HG03159 (cell line): ENCODE measurements around the gene ECSIT.

Experiments
- ATAC-seq: cut with Tn5 transposase; IDR thresholded peaks from one replicate; pipeline ENCODE4 v1.9.1; 2021; ENCODE audit warnings: mild to moderate bottlenecking, moderate library complexity; ENCODE audit not compliant: unreplicated experiment

The ECSIT gene

DNA sequence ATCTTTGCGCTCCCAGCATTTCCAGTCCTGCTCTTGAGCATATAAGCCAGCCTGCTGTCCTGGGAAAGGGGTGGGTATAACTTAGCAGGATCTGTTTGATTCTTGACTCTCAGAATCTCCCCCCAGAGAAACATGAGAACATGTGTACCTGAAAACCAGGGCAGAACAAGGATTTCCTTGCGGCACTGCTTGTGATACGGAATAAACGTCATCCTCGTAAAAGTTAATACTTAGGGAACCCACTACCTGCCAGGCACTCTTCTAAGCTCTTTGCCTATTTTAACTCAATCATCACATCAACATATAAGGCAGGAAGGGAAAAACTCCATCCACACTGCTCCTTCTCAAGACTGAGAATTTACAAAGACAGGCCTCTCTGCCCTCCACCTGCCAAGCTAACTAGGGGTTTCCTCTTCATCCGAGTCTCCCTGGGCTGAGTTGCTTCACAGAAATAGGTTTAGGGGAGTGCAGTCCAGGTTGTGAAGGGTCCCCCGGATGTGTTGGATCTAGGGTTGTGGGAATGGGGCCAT is 24.4 kb downstream of the ECSIT start:
- ATAC-seq, result no peak

DNA sequence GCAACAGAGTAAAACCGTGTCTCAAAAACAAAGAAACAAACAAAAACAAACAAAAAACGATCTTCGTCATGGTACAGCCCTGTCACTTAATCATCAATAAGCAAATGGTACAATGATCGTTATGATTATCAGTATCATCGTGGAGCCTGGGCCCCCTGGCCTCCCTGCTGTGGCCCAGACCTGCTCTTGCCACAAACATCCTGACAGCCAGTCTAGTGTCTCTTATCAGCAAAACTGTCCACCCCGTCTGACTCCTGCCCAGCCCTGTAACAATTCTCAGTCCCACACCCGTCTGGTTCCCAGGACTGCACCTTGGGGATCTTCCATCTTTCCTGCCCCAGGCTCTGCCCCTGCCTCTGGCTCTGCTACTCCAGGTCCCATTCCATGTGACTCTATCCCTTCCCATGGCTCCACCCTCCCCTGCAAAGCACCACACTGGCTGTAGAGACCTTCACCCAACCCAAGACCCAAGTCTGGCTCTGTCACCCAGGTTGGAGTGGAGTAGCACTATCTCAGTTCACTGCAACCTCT is 29.0 kb downstream of the ECSIT start:
- ATAC-seq, result no peak

DNA sequence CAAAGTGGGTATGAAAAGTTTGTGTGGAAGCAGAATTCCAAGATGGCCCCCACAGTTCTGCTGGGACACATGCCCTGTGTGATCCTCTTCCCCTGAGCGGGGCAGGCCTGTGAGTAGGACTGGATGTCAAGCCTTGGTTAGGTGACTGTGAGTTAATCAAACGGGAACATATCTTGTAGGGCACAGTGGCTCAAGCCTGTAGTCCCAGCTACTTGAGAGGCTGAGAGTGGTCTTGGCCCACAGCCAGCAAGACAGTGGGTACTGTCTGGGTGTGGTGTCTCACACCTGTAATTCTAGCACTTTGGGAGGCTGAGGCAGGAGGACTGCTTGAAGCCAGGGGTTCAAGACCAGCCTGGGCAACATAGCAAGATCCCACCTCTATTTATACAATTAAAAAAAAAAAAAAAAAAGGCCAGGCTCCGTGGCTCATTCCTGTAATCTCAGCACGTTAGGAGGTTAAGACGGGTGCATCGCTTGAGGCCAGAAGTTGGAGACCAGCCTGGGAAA is 29.7 kb downstream of the ECSIT start:
- no peak for ATAC-seq

DNA sequence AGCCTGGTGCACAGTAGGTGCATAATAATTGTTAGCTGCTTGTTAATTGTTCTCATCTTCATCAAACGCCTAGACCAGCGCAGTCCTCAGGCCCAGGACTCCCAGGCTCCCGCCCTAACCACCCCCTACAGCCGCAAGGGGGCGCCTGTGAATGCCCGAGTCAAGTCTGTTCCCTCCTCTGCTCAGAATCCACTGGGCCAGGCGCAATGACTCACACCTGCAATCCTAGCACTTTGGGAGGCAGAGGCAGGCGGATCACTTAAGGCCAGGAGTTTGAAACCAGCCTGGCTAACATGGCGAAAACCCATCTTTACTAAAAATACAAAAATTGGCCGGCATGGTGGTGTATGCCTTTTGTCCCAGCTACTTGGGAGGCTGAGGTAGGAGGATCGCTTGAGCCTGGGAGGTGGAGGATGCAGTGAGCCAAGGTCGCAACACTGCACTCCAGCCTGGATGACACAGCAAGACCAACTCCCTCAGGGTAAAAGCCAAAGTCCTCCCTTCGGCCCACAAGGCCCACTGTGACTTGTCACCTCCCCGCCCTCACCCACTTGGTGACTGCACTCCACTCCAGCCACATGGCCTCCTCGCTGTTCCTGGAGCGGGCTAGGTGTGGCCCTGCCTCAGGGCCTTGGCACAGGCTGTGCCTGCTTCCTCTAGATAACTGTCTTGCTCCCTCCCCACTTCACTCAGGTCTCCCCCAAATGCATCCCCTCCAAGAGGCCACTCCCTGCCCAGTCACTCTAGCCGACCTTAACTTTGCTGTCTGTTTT is 32.4 kb downstream of the ECSIT start:
- no peak for ATAC-seq

- no peak for ATAC-seq
Observed at GRCh38 chr19:11495885-11496284, 33.0 kb downstream of the ECSIT start.

DNA sequence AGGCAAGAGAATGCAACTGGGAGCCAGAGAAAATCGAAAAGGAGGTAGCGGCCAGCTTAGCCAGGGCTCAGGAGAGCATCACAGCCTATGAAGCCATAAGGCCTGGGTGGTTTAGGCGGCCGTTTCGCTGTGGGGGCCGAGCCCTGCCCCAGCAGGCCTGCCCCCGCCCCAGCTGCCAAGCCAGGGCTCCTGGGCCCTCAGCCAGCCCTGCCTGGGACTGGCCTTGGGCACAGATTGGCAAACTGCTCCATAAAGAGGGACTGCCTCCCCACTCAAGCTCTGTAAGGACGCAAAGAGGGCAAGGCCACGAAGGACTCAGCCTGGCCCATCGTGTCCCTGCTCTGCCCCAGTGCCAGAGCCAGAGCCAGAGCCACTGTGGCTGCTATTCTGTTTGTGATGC is 33.5 kb downstream of the ECSIT start:
- no peak for ATAC-seq

DNA sequence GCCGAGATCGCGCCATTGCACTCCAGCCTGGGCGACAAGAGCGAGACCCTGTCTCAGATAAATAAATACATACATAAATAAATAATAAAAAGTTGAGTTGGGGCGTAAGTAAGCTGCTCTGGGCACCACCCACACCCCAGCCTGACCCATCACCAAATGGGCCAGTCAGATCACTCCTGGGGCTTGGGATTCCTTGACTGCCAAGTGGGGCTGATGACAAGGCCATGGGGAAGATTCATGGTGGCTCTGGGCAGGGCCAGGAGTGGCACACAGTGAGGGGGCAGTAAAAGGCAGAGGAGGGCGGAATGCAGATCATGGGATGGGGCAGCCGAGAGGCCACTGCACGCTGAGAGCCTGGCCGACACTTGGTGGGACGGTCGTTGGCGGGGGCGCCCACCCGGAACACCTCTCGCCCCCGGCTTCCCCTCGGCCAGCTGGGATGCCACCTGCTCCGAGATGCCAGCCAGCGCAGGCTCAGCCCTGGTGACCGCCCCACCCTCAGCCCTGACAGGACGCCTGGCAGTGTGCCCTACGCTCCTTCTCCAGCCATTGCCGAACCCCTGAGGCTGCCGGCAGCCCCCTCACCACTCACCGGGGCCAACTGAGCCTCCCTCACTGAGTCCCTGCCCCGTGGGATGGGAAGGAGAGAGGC is 34.2 kb downstream of the ECSIT start:
- no peak for ATAC-seq

- ATAC-seq, result no peak
Observed at GRCh38 chr19:11489378-11489777, 39.6 kb downstream of the ECSIT start.

GRCh38 chr19:11486661-11487503 is 42.1 kb downstream of the ECSIT start:
- no peak for ATAC-seq

GRCh38 chr19:11485245-11485837 is 43.6 kb downstream of the ECSIT start:
- ATAC-seq, result no peak

GRCh38 chr19:11483366-11484111 is 45.4 kb downstream of the ECSIT start:
- ATAC-seq, result no peak

DNA sequence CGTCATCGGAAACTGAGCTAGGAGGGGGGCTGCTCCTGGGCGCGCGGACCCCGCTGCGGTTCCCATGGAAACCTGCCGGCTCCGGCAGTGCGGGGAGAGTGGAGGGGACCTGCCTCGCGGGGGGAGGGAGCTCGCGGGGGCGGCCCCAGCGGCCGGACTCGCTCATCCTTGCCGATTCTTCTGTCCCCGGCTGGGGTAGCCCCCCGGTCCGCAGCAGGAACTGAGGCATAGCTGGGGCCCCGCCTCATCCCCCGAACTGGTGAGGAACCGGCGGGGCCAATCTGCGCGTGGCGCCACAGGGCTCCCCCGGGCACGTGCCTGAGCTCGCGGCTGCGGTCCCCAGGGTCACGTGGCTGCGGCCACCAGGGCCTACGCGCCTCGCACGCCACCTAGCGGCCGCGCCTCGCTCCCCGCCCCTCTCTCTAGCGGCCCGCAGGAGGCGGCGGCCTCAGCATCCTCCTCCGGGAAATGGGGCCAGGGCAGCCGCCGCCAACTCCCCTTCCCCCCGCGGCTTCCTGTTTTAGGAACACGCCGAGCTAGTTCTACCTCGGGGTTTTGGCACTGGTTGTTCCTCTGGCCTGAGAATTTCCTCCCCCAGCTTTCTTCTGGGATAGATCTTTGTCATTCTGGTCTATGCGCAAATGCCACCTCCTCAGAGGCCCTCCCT is 46.4 kb downstream of the ECSIT start:
- peak; percentile 64 for ATAC-seq

DNA sequence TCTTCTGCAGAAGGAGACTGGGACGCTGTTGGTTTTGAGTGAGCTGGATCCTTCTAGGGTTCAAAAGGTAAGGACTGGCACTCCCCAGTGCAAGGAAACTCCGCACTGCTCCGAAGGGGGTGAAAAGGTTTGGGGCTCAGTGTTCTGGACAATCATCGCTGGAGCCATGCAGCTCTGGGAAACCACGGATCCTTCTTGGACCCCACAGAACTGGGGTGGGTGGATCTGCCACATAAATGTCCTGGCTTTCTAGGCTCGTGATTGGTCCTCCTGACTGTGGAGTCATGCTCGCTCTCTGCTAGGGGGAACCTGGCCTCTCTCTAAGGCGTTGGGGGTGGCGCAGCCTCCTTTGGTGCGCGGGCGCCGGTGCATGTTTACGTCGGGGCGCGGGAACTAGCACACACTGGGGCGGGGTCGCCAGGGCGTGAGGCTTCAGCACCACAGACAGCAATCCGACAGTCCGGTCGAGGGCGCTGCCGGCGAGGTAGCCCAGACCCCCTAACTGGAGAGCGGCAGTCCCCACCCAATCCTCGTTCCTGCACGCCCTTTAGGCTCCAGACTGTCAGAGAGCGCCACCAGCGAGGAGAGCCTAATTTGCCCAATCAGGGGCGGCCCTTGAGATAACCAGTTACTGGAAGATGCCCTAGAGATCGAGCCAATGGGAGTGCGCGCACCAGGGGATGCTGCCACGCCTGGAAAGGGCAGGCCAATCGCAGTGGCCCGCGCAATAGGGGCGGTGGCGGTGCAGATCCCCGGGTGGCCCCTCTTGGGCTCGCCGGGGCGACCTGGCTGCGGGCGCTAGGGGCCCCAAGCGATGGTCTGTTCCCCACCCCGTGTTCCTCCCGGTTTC is 47.2 kb downstream of the ECSIT start:
- peak; percentile 34 for ATAC-seq

DNA sequence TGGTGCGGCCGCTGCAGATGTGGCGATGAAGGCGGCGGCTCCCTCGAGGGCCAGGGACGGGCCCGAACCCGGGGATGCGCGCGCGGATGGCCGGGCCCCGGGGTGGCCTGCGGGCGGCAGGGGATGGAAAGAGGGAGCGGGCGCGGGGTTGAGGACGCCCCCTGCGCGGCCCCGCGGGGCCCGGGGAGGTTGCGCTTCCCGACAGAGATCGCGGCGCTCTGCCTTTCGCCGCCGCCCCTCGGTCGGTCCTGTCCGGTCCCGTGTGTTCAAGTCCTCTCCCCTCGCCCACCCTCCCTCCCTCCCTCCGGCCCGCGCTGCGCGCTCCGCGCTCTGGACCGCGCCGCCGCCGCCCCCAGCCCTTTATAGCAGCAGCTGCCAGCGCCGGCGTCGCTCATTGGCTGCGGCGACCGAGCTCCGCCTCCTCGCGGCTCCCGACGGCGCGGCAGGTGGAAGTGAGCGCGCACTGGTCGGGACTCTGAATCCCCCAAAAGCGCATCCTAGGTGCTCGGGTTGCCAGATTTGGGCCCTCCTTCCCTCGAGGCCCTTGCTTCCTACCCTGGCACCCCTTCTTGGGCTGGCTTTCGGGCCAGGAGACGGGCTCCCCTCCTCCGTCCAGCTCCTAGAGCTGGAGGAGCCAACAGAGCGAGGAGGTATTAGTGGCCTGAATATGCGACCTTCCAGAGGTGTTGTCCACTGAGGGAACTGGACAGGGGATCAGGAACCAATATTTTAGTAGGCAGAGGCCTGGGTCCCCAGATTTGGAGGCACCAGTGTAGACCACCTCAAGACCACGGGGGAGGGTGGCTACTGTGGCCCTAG is 48.0 kb downstream of the ECSIT start, which contains the start of gene ELAVL3:
Gene ELAVL3 (minus strand): TSS at position 332 of the 819 bp plus-strand sequence. CDS start 438 bp downstream, outside the sequence.
- ATAC-seq, result no peak

- no peak for ATAC-seq
Observed at GRCh38 chr19:11479898-11480714, 48.8 kb downstream of the ECSIT start.

DNA sequence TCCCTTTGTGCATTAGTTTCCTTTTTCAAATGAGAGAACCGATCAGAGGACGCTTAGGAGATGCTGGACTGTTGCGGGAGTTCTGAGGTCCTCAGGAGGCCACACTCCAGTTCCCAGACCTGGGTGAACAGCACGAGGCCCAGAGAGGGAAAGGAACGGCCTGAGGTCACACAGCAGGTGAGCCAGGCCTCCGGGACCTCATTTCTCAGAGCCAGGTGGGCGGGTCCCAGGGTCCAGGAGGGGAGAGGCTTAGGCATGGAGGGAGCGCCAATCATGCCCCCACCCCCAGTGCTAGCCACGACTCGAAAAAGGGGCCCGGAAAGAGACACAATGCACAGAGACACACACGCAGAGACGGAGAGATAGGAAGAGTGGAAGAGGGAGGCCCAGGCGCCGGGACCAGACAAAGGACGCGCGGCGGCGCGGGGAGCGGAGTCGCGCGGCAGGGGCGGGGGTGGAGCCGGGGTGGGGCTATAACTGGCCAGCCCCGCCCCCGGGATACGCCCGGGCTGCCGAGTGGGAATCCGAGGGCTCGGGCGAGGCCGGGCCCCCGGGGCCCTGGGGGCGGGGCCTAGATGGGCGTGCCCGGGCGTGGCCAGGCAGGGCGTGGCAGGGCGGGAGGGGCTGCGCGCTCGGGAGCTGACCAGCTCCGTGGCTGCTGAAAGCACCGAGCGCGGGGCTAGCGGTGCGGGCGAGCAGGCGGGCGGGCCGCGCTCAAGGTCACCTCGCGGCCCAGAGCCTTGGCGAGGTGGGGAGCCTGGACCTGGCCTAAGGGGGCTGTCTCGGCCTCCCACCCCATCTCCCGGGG is 49.6 kb downstream of the ECSIT start:
- ATAC-seq, result no peak
